Measurements from ENCODE around the gene P2RX5. TPM values are rescaled to one million over a fixed set of nuclear protein-coding genes. Genes with fewer than 3 reads are reported as not detected.
"Not testable (repeated sequence)": the region's sequence is repeated elsewhere in the genome, so short reads cannot be mapped to it uniquely, and the experiment has no call there.

The P2RX5 gene
- polyA plus RNA-seq (ENCODE audit: insufficient read depth in 1 of 5, insufficient read length in 5 of 5, low replicate concordance in 1 of 5) = 1 to 10 TPM in 1 of 5 donors, under 1 TPM in 3, not detected in 1; 0.12 to 1.8 (median 0.24) TPM
- long read RNA-seq, donor 1 = 0 reads
- long read RNA-seq, donor 2 = 0 reads
- long read RNA-seq, donor 3 = 0 reads
- long read RNA-seq, donor 4 = 0 reads
- long read RNA-seq, donor 5 = 0 reads
- long read RNA-seq, donor 6 = 0 reads
- long read RNA-seq, donor 7, partial matches to known transcripts = 0 of 1 reads
- long read RNA-seq, donor 7, other reads (novel, unspliced or antisense) = 0 of 1 reads
- long read RNA-seq, donor 8 = 0 reads

DNA sequence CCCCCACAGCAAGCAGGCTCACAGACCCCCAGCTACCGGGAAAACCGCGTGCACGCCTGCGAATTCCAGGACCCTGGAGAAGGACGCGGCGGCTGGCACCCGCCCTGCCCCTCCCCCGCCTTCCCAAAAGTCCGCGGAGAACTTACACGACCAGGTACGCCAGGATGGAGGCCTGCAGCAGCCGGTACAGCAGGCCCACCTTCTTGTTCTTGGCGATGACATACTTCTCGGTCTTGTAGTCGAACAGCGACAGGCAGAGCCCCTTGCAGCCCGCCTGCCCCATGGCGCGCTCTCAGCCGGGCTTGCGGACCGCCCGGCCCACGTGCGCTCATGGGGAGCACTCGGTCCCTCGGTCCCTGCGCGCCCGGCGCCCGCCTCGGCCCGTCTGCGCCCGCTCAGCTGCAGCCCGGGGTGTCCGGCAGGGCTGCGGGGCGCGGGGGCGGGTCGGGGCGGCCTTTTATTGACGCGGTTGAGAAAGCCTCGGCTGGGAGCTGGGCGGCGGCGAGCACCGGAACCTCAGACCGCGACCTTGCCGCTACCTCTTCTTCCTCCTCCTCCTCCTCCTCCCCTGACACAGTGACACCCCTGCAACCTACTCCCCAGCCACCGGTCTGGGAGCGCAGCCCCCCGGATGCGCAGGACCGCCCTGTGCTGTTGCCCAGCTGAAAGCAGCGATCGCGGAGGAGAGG lies at the start of gene P2RX5:
Gene P2RX5 (minus strand): TSS at position 433 of the 689 bp plus-strand sequence. CDS start 150 bp downstream, at position 283.
- DNase-seq = no peak

DNA sequence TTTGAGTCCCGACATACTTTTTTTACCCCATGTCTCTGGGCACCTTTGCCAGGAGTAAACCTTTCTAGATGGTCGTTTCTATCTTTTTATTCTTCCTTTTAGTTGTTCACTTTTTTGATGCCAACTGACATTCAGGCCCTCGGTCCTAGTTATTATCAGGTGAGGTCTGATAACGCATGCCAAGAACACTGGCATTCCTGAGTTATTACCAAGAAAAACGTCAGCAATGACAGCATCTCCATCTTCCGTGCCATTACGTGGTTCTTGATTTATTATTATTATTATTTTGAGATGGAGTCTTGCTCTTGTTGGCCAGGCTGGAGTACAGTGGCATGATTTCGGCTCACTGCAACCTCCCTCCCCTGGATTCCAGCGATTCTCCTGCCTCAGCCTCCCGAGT lies 49.1 kb upstream of the P2RX5 start:
- no peak for DNase-seq

- DNase-seq = no peak
These were observed 48.1 kb upstream of the P2RX5 start for GRCh38 chr17:3744014-3744413.

DNA sequence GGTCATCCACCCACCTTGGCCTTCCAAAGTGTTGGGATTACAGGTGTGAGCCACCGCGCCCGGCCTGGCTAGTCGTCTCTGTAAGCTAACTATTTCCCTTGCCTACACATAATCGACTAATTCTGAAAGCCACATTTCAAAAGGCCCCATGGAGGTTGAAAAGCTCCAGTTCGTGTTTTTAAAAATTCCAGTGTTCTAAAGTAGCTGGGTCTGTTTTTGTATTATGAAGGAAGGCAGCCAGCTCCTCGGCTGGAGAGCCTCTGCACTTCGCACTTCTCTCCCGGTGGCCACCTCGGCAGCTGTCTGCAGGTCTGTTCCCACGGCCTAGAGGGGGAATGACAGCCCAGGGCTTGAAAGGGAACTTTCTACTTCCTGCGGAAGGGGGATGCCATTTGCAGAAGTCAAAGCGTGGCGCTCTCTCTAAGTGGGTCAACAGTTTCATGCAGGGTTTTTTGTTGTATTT lies 44.7 kb upstream of the P2RX5 start:
- DNase-seq = no peak

DNA sequence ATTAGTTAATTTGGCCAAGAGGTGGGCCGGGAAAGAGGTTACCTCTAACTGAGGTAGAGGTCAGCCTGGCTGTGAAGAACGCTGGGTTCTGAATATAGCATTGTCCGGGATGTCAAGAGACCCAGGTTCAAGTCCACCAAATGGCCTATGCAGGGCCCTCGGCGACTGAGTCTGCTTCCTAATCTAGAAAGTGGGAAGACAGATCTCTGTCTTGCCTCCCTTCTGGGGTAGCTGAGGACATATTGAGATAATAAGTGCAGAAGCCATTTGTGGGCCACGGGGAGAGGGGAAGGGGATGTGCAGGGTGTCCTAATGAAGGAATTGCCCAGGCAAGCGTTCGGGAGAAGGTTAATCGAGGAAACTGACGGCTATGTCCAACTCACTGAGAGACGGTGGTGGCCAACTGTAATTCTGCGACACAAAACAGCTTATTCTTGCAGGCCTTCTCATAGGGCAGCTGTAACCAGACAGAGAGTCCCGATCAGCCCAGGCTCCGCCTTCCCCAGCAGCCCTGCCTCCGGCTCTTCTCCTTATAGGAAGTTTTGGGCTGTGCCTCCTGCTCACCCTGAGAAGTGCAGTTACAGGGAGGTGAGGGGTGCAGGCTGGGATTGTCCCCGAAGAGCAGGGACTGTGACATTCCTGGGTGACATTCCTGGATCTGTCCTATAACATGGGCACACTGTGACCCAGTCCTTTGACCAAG lies 43.6 kb upstream of the P2RX5 start:
- no peak for DNase-seq

- DNase-seq = no peak
These were observed 42.8 kb upstream of the P2RX5 start for GRCh38 chr17:3738562-3739295.

GRCh38 chr17:3735515-3735914 lies 39.6 kb upstream of the P2RX5 start:
- DNase-seq = no peak

DNA sequence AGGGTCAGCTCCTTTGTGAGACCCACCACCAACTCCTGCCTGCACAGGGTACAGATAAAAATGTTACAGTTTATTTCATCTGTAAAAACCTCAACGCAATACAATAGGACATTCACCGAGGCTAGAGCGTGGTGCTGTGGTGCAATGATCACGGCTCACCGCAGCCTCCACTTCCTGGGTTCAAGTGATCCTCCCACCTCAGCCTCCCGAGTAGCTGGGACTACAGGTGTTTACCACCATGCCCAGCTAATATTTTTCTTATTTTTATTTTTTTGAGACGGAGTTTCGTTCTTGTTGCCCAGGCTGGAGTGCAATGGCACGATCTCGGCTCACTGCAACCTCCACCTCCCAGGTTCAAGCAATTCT lies 38.9 kb upstream of the P2RX5 start:
- DNase-seq = not testable (repeated sequence)

DNA sequence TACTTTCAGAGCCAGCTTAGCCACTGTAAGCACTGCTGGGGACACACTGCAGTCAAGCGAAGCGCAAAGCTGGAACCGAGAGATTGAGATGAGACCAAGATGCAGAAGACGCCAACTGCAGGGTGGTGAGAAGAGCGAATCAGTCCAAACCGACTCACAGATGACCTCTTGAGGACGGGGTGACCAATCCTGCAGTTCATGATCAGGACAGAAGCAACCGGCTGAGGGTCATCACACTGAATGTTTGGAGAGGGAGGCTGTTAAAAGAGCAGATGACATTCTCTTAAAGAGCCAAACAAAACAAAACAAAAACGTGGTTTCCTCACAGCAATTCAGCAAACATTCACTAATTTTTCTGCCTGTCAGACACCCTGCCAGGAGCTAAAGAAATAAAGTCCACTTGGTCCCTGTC lies 36.3 kb upstream of the P2RX5 start:
- no peak for DNase-seq

GRCh38 chr17:3730881-3731429 lies 35.0 kb upstream of the P2RX5 start:
- DNase-seq = no peak

- DNase-seq = no peak
These were observed 33.9 kb upstream of the P2RX5 start for GRCh38 chr17:3729881-3730280.

- not testable (repeated sequence) for DNase-seq
These were observed 32.1 kb upstream of the P2RX5 start for GRCh38 chr17:3728099-3728498.

DNA sequence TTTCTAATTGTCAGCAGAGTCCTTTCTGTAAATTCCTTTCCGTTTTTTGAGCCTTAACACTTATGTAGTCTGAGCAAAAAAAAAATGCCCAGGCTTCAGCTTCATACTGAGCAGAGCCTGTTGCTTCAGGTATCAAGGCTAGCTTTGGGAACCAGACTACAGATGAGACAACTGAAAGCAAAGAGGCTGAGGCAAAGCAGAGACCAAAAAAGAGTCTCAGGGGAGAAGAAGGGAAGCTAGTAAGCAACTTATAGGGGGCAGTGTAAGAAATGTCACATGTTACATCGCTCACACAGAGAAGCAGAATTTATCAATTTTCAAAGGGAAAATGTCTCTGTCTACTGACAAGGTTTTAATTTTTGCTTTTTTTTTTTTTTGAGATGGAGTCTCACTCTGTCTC lies 31.1 kb upstream of the P2RX5 start:
- no peak for DNase-seq

GRCh38 chr17:3724378-3725077 lies 28.6 kb upstream of the P2RX5 start:
- DNase-seq = no peak

DNA sequence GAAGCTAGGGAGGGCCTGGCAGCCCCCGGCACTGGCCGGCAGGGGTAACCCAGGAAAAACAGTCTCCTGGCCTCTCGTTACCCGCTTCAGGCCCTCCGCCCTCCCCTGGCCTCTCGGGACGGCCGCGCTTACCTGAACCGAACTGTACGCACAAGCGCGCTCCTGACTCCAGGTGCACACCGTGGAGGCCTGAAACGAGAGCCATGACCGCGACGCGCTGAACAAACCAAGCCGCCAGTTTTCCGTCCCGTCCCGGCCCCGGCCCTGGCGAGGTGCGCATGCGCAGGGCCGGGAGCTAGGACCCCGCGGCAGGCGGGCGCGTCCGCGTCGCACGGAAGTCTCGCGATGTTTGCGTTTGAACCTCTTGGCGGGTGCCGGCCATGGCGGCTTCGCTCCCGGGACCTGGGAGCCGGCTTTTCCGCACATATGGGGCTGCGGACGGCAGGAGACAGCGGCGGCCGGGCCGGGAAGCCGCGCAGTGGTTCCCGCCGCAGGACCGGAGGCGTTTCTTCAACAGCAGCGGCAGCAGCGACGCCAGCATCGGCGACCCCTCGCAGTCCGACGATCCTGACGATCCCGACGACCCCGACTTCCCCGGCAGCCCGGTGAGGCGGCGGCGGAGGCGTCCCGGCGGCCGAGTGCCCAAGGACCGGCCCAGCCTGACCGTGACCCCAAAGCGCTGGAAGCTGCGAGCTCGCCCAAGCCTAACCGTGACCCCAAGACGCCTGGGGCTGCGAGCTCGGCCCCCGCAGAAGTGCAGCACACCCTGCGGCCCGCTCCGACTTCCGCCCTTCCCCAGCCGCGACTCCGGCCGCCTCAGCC lies 27.8 kb upstream of the P2RX5 start, which contains the start of gene HASPIN:
Gene HASPIN (plus strand): TSS at position 348 of the 822 bp plus-strand sequence. CDS start 33 bp downstream, at position 381.
- DNase-seq = peak; percentile 90 to 91

GRCh38 chr17:3723188-3723555 lies 27.2 kb upstream of the P2RX5 start:
- no peak for DNase-seq

DNA sequence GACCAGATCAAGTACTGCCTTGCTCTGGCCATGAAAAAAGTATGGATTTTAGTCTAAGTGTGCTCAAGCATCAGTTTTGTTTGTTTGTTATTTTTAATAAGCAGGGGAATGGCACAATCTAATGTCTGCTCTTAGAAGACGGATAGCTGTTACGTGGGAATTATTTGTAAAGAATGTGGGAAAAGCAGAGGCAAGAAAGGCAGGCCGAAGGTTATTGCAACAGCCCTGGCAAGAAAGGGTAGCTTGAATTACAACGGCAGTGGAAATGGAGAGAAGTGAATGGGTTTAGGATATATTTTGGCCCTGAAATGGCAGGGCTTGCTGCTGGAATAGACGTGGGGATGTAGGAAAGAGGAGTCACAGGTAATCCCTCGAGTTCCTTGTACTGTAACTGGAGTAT lies 26.8 kb upstream of the P2RX5 start:
- no peak for DNase-seq

DNA sequence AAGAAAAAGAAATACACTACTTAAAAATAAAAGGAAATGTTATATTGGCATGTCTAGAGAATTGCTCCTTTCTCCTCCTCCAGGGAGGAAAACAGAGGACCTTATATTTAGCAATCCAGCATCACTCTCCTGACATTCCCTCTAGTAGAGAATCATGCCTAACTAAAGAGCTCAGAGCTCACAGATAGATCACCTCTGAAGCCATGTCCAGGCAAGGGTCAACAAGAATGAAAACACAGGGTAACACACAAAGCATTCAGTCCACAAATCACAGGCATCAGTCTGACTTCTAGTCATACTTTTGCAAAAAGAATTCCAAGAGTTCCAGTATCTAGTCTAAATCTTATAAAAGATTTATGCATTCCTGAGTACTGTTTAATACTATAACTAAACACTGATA lies 23.3 kb upstream of the P2RX5 start:
- no peak for DNase-seq

DNA sequence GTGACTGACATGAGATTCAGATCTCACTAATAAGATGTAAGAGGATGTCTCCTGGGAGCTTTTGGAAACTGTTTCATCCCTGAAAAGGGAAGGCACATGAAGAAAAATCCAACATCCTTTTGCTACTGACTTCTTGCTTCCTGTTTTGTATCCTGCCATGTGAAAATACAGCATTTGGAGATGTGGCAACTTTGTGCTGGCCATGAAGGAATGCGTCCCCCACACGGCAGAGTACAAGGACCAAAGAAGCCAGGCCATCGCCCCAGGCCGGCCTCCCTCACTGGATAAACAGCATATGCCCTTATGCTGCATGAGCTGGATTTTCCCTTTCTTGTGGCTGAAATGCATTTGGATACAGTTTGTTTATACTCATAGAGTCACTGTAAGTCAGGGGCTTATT lies 22.2 kb upstream of the P2RX5 start:
- no peak for DNase-seq

DNA sequence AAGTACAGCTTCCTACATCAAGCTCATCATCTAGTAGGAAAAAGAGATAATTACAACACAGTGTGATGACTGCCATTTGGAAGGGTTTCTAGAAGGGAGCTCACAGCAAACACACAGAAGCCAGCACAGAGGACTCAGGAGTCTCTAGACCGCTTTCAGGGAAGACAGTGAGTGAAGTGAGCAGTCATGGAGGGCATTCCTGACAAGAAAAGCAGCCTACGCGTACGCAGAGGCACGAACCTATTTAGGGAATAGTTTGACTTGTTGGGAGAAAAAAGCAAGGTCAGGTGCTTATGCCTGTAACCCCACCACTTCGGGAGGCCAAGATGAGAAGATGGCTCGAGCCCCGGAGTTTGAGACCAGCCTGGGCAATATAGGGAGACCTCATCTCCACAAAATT lies 19.3 kb upstream of the P2RX5 start:
- DNase-seq = no peak
